WTC11 (cell line): ENCODE data around the gene CCM2.

ENCODE experiments used
- ETV6 ChIP-seq: sonication (generic); formaldehyde crosslinking; IDR thresholded peaks from 2 replicates; pipeline ENCODE4 v1.8.1; 2022; ENCODE audit warnings: mild to moderate bottlenecking, missing genetic modification reagents
- FOXP1 ChIP-seq: sonication (generic); formaldehyde crosslinking; IDR thresholded peaks from 2 replicates; pipeline ENCODE4 v1.8.0; 2022; ENCODE audit warnings: missing genetic modification reagents, mild to moderate bottlenecking, moderate library complexity, borderline replicate concordance
- FOXP4 ChIP-seq: sonication (generic); formaldehyde crosslinking; IDR thresholded peaks from 2 replicates; pipeline ENCODE4 v1.8.0; 2022; ENCODE audit warnings: mild to moderate bottlenecking, missing genetic modification reagents
- IRF2 ChIP-seq: sonication (generic); formaldehyde crosslinking; IDR thresholded peaks from 2 replicates; pipeline ENCODE4 v1.8.0; 2022; ENCODE audit warnings: low read depth, missing genetic modification reagents, borderline replicate concordance
- MAX ChIP-seq: sonication (generic); formaldehyde crosslinking; IDR thresholded peaks from 2 replicates; pipeline ENCODE4 v1.8.0; 2022; ENCODE audit warnings: mild to moderate bottlenecking, missing genetic modification reagents
- TEAD4 ChIP-seq: sonication (generic); formaldehyde crosslinking; IDR thresholded peaks from 2 replicates; pipeline ENCODE4 v1.8.0; 2022; ENCODE audit warnings: mild to moderate bottlenecking, missing genetic modification reagents
- TF ChIP-seq, protein P1 (sequence below): fragments of 200-600 bp; IDR thresholded peaks from 2 replicates; pipeline ENCODE4 v1.8.0; 2022; ENCODE audit warnings: antibody characterized with exemption
- TF ChIP-seq, protein P2 (sequence below): sonication (generic); formaldehyde crosslinking; IDR thresholded peaks from 2 replicates; pipeline ENCODE4 v1.8.1; 2023; ENCODE audit warnings: mild to moderate bottlenecking, missing genetic modification reagents, borderline replicate concordance
- TF ChIP-seq, protein P3 (sequence below): sonication (generic); formaldehyde crosslinking; IDR thresholded peaks from 2 replicates; pipeline ENCODE4 v1.8.0; 2023; ENCODE audit warnings: mild to moderate bottlenecking, missing genetic modification reagents

DNA sequence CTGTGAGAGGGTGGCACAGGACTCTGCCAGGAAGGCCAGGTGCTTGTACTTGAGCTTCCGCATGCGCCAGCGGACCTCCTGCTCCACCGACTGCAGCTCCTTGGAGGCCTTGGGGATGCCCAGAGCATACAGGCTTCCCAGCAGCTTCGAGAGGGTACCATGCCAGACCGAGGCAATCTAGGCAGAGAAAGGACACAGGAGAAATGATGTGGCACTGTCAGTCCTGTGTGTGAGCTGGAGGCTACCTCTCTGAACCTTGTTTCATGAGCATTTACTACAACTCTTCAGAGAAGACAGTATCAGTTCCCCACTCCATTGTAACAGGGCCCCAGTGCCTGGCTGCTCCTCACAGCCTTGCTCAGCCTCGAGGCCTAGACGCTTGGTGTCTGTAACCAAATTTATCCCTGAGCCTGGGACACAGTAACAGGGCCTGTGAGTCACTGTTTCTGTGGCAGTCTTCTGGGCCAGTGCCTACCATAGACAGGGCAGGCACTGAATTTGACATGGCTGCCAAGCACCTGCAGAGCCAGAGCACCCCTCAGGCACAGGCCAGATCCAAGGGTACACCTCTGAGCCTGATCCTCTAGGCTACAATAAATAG, 105.7 kb downstream of the CCM2 start:
- TF ChIP-seq, protein P1, sequence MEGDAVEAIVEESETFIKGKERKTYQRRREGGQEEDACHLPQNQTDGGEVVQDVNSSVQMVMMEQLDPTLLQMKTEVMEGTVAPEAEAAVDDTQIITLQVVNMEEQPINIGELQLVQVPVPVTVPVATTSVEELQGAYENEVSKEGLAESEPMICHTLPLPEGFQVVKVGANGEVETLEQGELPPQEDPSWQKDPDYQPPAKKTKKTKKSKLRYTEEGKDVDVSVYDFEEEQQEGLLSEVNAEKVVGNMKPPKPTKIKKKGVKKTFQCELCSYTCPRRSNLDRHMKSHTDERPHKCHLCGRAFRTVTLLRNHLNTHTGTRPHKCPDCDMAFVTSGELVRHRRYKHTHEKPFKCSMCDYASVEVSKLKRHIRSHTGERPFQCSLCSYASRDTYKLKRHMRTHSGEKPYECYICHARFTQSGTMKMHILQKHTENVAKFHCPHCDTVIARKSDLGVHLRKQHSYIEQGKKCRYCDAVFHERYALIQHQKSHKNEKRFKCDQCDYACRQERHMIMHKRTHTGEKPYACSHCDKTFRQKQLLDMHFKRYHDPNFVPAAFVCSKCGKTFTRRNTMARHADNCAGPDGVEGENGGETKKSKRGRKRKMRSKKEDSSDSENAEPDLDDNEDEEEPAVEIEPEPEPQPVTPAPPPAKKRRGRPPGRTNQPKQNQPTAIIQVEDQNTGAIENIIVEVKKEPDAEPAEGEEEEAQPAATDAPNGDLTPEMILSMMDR: no peak
- TF ChIP-seq, protein P2, sequence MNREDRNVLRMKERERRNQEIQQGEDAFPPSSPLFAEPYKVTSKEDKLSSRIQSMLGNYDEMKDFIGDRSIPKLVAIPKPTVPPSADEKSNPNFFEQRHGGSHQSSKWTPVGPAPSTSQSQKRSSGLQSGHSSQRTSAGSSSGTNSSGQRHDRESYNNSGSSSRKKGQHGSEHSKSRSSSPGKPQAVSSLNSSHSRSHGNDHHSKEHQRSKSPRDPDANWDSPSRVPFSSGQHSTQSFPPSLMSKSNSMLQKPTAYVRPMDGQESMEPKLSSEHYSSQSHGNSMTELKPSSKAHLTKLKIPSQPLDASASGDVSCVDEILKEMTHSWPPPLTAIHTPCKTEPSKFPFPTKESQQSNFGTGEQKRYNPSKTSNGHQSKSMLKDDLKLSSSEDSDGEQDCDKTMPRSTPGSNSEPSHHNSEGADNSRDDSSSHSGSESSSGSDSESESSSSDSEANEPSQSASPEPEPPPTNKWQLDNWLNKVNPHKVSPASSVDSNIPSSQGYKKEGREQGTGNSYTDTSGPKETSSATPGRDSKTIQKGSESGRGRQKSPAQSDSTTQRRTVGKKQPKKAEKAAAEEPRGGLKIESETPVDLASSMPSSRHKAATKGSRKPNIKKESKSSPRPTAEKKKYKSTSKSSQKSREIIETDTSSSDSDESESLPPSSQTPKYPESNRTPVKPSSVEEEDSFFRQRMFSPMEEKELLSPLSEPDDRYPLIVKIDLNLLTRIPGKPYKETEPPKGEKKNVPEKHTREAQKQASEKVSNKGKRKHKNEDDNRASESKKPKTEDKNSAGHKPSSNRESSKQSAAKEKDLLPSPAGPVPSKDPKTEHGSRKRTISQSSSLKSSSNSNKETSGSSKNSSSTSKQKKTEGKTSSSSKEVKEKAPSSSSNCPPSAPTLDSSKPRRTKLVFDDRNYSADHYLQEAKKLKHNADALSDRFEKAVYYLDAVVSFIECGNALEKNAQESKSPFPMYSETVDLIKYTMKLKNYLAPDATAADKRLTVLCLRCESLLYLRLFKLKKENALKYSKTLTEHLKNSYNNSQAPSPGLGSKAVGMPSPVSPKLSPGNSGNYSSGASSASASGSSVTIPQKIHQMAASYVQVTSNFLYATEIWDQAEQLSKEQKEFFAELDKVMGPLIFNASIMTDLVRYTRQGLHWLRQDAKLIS: no peak
- no peak for TF ChIP-seq FOXP1
- TF ChIP-seq, protein P3, sequence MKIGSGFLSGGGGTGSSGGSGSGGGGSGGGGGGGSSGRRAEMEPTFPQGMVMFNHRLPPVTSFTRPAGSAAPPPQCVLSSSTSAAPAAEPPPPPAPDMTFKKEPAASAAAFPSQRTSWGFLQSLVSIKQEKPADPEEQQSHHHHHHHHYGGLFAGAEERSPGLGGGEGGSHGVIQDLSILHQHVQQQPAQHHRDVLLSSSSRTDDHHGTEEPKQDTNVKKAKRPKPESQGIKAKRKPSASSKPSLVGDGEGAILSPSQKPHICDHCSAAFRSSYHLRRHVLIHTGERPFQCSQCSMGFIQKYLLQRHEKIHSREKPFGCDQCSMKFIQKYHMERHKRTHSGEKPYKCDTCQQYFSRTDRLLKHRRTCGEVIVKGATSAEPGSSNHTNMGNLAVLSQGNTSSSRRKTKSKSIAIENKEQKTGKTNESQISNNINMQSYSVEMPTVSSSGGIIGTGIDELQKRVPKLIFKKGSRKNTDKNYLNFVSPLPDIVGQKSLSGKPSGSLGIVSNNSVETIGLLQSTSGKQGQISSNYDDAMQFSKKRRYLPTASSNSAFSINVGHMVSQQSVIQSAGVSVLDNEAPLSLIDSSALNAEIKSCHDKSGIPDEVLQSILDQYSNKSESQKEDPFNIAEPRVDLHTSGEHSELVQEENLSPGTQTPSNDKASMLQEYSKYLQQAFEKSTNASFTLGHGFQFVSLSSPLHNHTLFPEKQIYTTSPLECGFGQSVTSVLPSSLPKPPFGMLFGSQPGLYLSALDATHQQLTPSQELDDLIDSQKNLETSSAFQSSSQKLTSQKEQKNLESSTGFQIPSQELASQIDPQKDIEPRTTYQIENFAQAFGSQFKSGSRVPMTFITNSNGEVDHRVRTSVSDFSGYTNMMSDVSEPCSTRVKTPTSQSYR (CRISPR knock-in tag): no peak
- TF ChIP-seq TEAD4: no peak
- TF ChIP-seq FOXP4 (CRISPR knock-in tag): no peak
- no peak for TF ChIP-seq ETV6 (CRISPR knock-in tag)
- TF ChIP-seq IRF2 (CRISPR knock-in tag): no peak
- no peak for TF ChIP-seq MAX (CRISPR knock-in tag)
